H1 (cell line): ENCODE data around the gene KRT8. TPM values are rescaled to one million over a fixed set of nuclear protein-coding genes. Genes with fewer than 3 reads are reported as not detected.

Source experiments
- CHD7 ChIP-seq: fragments of 300-600 bp; sonication (generic); IDR thresholded peaks from 2 replicates; pipeline ENCODE4 v1.7.1; 2012; ENCODE audit warnings: low read length, moderate library complexity, mild to moderate bottlenecking, inconsistent platforms; ENCODE audit not compliant: insufficient replicate concordance
- EP300 ChIP-seq, 2 experiments: IDR thresholded peaks; 1 replicate in 1 of 2; 2 replicates in 1 of 2; pipeline ENCODE4 v1.6.1; 2011 to 2012; ENCODE audit warnings: low read depth in 2 of 2, low read length in 2 of 2, mild to moderate bottlenecking in 2 of 2, borderline replicate concordance in 1 of 2, inconsistent platforms in 1 of 2, moderate library complexity in 1 of 2
- SUZ12 ChIP-seq: fragments of 200-600 bp; sonication (generic); IDR thresholded peaks from 2 replicates; pipeline ENCODE4 v1.6.1; 2012; ENCODE audit warnings: mild to moderate bottlenecking, inconsistent platforms, low read length, moderate library complexity, mixed read lengths
- polyA plus RNA-seq, 7 experiments: library from polyadenylated mRNA; depleted of rRNA in 3 of 7; stranded (reverse) in 5 of 7; unstranded in 2 of 7; fragments of >200 nt in 5 of 7; fragments of 200-250 nt in 2 of 7; gene quantifications; 1 replicate in 5 of 7; 2 replicates in 1 of 7; 4 replicates in 1 of 7; pipeline versions ENCODE4 v1.2.1 to v1.2.3, GENCODE V29; 2011 to 2013; ENCODE audit warnings: missing spikeins in 2 of 7, mixed read lengths in 2 of 7
- total RNA-seq: library from RNA; stranded (reverse); fragmentation: NEBNext Ultra II Directional; extraction: Animal tissue kit (Norgen Biotek cat#: 25700); gene quantifications from 2 replicates; pipeline ENCODE4 v1.2.1, GENCODE V29; 2021

The KRT8 gene
- total and polyA plus RNA-seq, 2 of the 8 experiments (the other 6 are each of a cell fraction or from before 2014, with no cell fraction given), result 280 to 290 TPM

- no peak for TF ChIP-seq CHD7
- no peak for TF ChIP-seq SUZ12
- no peak for TF ChIP-seq EP300 (IDR thresholded peaks at IDR 0.05; ENCODE audit: borderline replicate concordance in 1 of 2, low read depth in 2 of 2, low read length in 2 of 2)
Observed at GRCh38 chr12:52952076-52952801, 47.4 kb upstream of the KRT8 start (continued).
